ENCODE measurements around the gene MAP4K3. TPM values are rescaled to one million over a fixed set of nuclear protein-coding genes. Genes with fewer than 3 reads are reported as not detected.

Gene MAP4K3
- total and polyA plus RNA-seq, 8 donors: 13.5 to 166 (median 87.2) TPM

GRCh38 chr2:39304729-39305128 is 132.4 kb downstream of the MAP4K3 start:
- TF ChIP-seq POLR2A (IDR thresholded peaks at IDR 0.05): no peak
- TF ChIP-seq EP300 (IDR thresholded peaks at IDR 0.05): no peak
- no peak for TF ChIP-seq CTCF (IDR thresholded peaks at IDR 0.05)
- no peak for TF ChIP-seq POLR2AphosphoS5 (IDR thresholded peaks at IDR 0.05)
- 88 to 96% (median 94%) methylated on average over 4 of the region's 4 CpGs for WGBS, 5 donors
- no peak overlapping the region for H3K27ac ChIP-seq
- H3K9me3 ChIP-seq: no peaks in the 10 kb centered on the region
- no peak for DNase-seq
- H3K4me1 ChIP-seq: peaks cover 0 to 8% (median 3%) of the 10 kb centered on the region in 4 donors
- no peak overlapping the region for H3K4me3 ChIP-seq
- H3K36me3 ChIP-seq: peaks cover 0 to 18% (median under 1%) of the 10 kb centered on the region in 4 donors
- no peaks in the 10 kb centered on the region for H3K27me3 ChIP-seq
- intact Hi-C loops (cut with DNase I; ENCODE audit: low total_unique reads): no loop called here

GRCh38 chr2:39304200-39304599 is 132.9 kb downstream of the MAP4K3 start:
- WGBS, 5 donors: 64 to 90% (median 86%) methylated on average over 1 of the region's 1 CpG
- intact Hi-C loops (cut with DNase I; ENCODE audit: low total_unique reads): no loop called here
- peaks cover 0 to 20% (median under 1%) of the 10 kb centered on the region in 4 donors for H3K36me3 ChIP-seq

GRCh38 chr2:39301352-39301751 is 135.7 kb downstream of the MAP4K3 start:
- H3K9me3 ChIP-seq: no peaks in the 10 kb centered on the region
- peaks cover 0 to 19% (median 13%) of the 10 kb centered on the region in 4 donors for H3K36me3 ChIP-seq
- no peak overlapping the region for H3K27ac ChIP-seq
- DNase-seq: no peak
- whole genome bisulfite sequencing, 5 donors: 82 to 85% (median 83%) methylated on average over 6 of the region's 6 CpGs
- intact Hi-C loops (cut with DNase I; ENCODE audit: low total_unique reads): no loop called here
- no peaks in the 10 kb centered on the region for H3K27me3 ChIP-seq
- no peak overlapping the region for H3K4me3 ChIP-seq
- TF ChIP-seq POLR2AphosphoS5 (IDR thresholded peaks at IDR 0.05) (no peak), POLR2A (IDR thresholded peaks at IDR 0.05) (no peak), EP300 (IDR thresholded peaks at IDR 0.05) (no peak), CTCF (IDR thresholded peaks at IDR 0.05) (no peak)
- H3K4me1 ChIP-seq: peaks cover 0 to 8% (median 3%) of the 10 kb centered on the region in 4 donors

More at GRCh38 chr2:39304200-39304599, 132.9 kb downstream of the MAP4K3 start:
- Histone ChIP-seq H3K4me3 (no peak overlapping the region), H3K27me3 (no peaks in the 10 kb centered on the region), H3K9me3 (no peaks in the 10 kb centered on the region), H3K27ac (no peak overlapping the region), H3K4me1 (peaks cover 0 to 8% (median 3%) of the 10 kb centered on the region in 4 donors)
- no peak for DNase-seq
- TF ChIP-seq POLR2AphosphoS5 (IDR thresholded peaks at IDR 0.05): no peak
- TF ChIP-seq CTCF (IDR thresholded peaks at IDR 0.05): no peak
- no peak for TF ChIP-seq EP300 (IDR thresholded peaks at IDR 0.05)
- no peak for TF ChIP-seq POLR2A (IDR thresholded peaks at IDR 0.05)

- Histone ChIP-seq H3K4me1 (peaks cover 0 to 8% (median 3%) of the 10 kb centered on the region in 4 donors), H3K36me3 (peaks cover 0 to 19% (median 12%) of the 10 kb centered on the region in 4 donors), H3K27me3 (no peaks in the 10 kb centered on the region), H3K9me3 (no peaks in the 10 kb centered on the region), H3K4me3 (no peak overlapping the region), H3K27ac (no peak overlapping the region)
- DNase-seq: no peak
- 65 to 81% (median 72%) methylated on average over 8 of the region's 8 CpGs for WGBS, 5 donors
- TF ChIP-seq POLR2AphosphoS5 (IDR thresholded peaks at IDR 0.05) (no peak), EP300 (IDR thresholded peaks at IDR 0.05) (no peak), CTCF (IDR thresholded peaks at IDR 0.05) (no peak), POLR2A (IDR thresholded peaks at IDR 0.05) (no peak)
- intact Hi-C loops (cut with DNase I; ENCODE audit: low total_unique reads): no loop called here
Observed at GRCh38 chr2:39300044-39300978, 136.8 kb downstream of the MAP4K3 start.
